Inflammatory macrophage (primary cell): ENCODE measurements around the gene GSTM5.
"Not testable (repeated sequence)": the region's sequence is repeated elsewhere in the genome, so short reads cannot be mapped to it uniquely, and the experiment has no call there.

Experiments used
- DNase-seq, 2 donors: peaks; one replicate each; pipeline ENCODE4 v3.0.0-alpha.2; 2020 to 2022

Gene GSTM5

DNA sequence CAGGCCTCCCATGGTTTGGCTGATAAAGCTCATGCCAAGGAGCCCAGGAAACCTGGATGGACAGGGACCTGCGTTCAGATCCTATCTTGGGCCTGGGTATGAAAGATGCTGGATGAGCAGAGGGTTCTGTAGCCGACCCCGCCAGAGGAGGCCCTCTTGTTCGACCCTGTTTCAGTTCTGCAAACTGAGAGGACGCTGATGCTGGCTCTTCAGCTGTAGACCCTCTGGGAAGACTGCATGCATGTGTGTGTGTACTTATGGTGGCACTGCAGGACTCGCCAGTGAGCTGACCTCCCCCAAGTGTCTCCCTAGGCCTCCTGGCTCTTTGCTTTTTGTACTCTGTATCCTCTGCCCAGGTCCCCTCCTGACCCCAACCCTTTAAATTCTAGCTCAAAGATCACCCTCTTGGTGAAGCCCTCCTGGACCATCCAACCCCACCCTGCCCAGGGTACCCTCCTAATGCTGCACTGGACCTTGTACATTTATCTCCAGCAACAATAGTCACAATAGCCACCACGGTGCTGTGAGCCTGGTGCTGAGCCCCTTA is 50.1 kb downstream of the GSTM5 start:
- DNase-seq: no peak

DNA sequence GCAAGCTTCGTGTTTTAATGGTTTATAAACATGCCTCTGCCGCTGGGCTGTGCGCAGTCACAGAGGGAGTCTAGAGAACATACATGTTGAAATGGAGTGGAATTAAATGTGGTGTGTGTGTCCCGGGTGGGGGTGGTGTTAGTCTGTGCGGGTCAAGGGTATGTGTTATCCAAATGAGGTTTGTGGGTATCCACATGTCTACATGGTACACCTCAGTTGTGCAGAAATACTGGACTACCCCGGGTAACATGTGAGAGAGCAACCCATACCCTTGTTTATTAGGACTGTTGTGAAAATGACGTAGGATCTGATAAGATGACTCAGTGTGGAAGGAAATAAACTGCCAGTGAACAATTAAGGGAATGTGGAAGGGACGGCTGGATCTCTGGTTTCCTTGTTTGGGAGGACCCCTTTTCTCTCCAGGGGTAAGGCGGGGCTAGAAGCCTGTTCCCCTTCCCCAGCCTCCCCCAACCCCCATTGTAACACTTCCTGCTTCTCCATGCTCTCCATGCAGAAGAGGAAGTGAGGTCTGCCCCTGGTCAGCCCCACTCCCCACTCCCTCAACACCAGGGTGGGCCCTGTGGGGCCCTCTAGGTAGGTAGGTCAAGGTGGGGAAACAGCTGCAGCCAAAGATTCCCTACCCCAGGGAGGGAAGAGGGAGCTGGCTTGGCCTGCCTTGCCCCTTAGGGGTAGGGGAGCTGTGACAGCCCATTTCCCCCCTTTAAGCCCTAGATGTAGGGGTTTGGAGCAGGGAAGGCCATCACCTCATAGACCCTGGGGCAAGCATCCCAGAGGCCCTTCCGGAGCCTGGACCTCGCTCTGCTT is 51.0 kb downstream of the GSTM5 start:
- peak; percentile 31 to 36 for DNase-seq

DNA sequence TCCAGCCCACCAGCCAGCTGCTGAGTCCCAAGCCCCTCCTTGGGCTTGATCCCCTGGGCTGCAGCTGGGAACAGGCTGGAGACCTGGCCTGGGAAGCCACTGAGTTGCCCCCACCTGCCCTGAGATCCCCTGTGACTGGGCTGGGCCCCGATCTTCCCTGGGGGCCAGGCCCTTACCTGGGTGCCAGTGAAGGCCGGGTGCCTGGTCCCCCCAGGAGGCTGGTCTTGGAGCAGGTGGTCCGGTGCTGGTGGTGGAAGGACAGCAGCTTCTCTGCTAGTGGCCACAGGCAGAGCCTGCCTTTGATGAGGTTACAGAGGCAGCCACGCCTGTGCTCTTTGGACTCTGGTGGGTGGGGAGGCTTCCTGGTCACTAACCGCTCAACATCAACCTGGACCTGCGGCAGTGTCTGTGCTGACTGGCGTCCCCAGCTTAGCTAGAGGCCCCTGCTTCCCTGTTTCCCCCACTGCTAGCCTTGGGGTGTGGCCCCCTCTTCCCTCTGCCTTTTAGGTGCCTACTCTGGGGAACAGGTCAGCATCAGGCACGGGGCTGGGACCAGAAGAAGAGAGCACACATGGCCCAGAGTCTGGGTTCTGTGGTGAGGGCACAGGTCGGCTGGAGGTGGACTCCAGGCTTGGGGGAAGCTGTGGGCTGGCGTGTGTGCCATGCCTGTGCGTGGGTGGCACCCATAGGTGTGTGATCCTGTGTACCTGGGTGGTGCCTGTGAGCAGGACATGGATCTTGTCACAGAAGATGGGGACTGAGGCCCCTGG is 51.8 kb downstream of the GSTM5 start, which contains the start of gene EPS8L3:
Gene EPS8L3 (minus strand): TSS at position 278 of the 770 bp plus-strand sequence. CDS start 2,174 bp downstream, outside the sequence.
- no peak for DNase-seq

DNA sequence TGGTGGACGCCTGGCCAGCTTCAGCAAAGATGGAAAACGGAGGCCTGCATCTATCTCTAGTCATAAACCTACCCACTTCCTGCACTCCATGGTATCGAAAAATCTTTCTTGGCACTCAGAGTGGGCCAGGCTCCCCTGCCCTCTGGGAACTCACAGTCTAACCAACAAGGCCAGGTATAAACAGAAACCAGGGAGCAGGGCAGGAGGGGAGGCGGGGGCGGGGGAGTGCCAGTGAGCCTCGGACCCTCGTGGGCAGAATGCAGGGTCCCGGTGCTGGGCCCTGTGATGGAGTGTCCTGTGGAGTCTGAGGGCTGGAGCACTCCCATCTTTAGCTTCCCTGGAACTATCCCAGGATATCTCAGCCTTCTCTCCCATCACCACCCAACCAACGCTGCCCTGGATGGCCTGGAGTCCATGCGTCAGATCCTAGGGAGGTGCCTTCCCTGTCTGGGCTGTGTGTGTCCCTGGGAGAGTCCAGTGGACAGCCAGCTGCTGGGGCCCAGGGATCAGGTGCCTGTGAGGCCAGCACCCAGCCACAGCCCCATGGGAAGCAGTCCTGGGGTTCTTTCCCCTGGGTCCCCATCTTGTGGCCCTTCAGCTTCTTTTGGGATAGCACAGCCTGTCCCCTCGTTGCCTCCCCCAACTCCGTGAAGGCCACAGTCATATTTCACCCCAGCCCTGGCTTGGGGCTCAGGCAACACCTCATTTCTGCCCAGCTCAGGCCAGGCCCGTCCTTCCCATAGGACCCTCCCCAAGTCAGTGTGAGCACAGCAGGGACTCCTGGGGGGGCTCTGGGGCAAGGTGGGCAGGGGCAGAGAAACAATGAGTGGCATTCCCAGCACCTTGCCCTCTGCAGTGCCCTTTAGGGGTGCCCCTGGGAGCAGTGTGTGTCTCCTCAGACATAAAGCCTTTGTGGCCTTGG is 52.8 kb downstream of the GSTM5 start:
- no peak for DNase-seq

DNA sequence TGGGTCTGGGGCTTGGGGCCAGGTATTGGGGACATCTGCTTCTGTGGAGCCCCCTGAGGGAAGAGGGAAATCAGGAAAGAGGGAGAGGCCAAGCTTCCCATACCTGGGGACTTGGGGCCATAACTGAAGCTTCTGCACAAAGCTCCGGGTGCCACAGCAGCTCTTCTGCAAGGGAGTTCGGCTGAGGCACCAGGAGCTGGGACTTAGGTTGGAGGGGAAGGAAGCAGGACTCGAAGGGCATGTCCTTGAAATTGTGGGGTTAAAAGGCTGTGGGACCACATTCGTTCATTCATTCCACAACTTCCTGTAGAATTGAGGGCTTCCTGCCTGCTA is 53.4 kb downstream of the GSTM5 start:
- DNase-seq: no peak

DNA sequence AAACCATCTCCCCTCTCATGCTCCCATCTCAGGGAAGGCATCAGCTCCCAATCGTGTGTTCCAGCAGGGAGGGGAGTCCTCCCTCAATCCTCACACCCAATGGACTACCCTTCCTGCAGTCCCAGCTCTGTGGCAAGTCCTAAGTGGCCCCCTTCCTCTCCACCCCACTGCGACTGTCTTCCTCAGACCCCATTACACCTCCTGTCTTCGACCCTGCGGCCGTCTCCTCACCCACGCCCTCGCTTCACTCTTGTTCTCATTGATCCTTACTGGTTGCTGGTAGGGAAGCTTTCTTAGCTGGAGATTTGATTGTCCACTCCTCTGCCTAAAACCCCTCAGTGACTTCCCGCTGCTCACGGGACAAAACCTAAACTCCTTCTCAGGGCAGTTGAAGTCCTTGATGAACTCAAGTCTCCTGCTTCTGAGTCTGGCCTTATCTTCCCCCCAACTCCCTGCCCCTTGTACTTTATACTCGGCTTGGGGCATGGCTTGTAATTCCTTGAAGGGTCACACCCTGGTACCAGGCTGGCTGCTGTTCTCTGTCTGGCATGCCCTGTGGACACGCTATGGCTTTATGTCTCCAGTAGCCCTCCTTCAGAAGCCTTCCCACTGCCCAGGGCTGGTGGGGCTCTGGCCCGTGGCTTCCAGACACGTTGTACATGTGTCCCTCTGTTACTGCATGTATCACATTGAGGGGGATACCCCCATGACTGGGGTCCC is 54.0 kb downstream of the GSTM5 start:
- no peak for DNase-seq

DNA sequence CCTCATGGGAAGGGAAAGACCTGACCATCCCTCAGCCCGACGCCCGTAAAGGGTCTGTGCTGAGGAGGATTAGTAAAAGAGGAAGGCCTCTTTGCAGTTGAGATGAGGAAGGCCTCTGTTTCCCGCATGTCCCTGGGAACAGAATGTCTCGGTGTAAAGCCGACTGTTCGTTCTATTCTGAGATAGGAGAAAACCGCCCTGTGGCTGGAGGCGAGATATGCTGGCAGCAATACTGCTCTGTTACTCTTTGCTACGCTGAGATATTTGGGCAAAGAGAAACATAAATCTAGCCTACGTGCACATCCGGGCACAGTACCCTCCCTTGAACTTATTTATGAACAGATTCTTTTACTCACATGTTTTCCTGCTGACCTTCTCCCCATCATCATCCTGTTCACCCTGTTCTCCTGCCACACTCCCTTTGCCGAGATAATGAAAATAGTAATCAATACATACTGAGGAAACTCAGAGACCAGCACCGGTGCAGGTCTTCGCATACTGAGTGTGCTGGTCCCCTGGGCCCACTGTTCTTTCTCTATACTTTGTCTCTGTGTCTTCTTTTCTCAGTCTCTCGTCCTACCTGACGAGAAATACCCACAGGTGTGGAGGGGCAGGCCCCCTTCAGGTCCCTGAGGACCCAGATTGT is 55.1 kb downstream of the GSTM5 start:
- not testable (repeated sequence) for DNase-seq
